Psoas muscle (tissue), 8 donors: ENCODE data around the gene CLDN25. TPM values are rescaled to one million over a fixed set of nuclear protein-coding genes. Genes with fewer than 3 reads are reported as not detected.
"Not testable (repeated sequence)": the region's sequence is repeated elsewhere in the genome, so short reads cannot be mapped to it uniquely, and the experiment has no call there.

Experiments used
- ATAC-seq, 4 donors: fragments of 200-7000 bp; cut with Tn5 transposase; one replicate each; pipeline ENCODE4 v1.9.1; 2020; ENCODE audit warnings: moderate library complexity in 3 of 4, mild to moderate bottlenecking in 2 of 4
- DNase-seq, 2 donors: peaks; one replicate each; pipeline ENCODE4 v3.0.0-alpha.2; 2020
- H3K27ac ChIP-seq: fragments of 200-600 bp; one replicate; pipeline ENCODE4 v1.8.0; 2022
- H3K27me3 ChIP-seq, 3 donors: fragments of 200-600 bp in 1 of 3; one replicate each; pipeline versions ENCODE4 v1.6.1 to v1.8.0; 2013 to 2022; ENCODE audit warnings: low read length in 2 of 3, mild to moderate bottlenecking in 2 of 3, moderate library complexity in 1 of 3; ENCODE audit not compliant: insufficient read depth in 3 of 3
- H3K36me3 ChIP-seq, 2 donors: fragments of 200-600 bp in 1 of 2; one replicate each; pipeline versions ENCODE4 v1.6.1 to v1.8.0; 2013 to 2022; ENCODE audit warnings: low read depth in 1 of 2, mild to moderate bottlenecking in 1 of 2, moderate library complexity in 1 of 2; ENCODE audit not compliant: insufficient read depth in 1 of 2
- H3K4me1 ChIP-seq: fragments of 200-600 bp; one replicate; pipeline ENCODE4 v1.8.0; 2022
- H3K4me3 ChIP-seq: fragments of 200-600 bp; one replicate; pipeline ENCODE4 v1.8.0; 2022; ENCODE audit warnings: mild to moderate bottlenecking
- H3K9me3 ChIP-seq: fragments of 200-600 bp; one replicate; pipeline ENCODE4 v1.8.0; 2022
- CTCF ChIP-seq: fragments of 200-600 bp; IDR thresholded peaks from one replicate; pipeline ENCODE4 v1.8.0; 2022; ENCODE audit warnings: antibody characterized with exemption
- WGBS, 3 donors: extraction: QIAGEN DNeasy Blood & Tissue Kit; methylation state at CpG; one replicate each; pipeline versions ENCODE4 v1.1.6 to v1.1.7; 2013; 5-methylcytosine and 5-hydroxymethylcytosine counted together
- intact Hi-C, 2 donors: fragments of 100-400 bp; cut with DNase I; formaldehyde crosslinking; loops; one replicate each; pipeline versions ENCODE4 v1.11.0 to v1.14.2; 2022
- polyA plus RNA-seq, 3 donors: library from polyadenylated mRNA; stranded (reverse); fragments of 200-250 nt; gene quantifications; one replicate each; pipeline ENCODE4 v1.2.3, GENCODE V29; 2013
- total RNA-seq, 4 donors: library from RNA; stranded (reverse); fragmentation: NEBNext Ultra II Directional in 2 of 4; extraction: Animal tissue kit (Norgen Biotek cat#: 25700) in 2 of 4; gene quantifications; one replicate each; pipeline versions ENCODE4 v1.2.1 to v1.2.4, GENCODE V29; 2021 to 2023
- donor health status: healthy with polysubstance abuse.
- donor health status: DM: no; HTN: no; CAD: no; lungs with moderate emphysema.
- donor health status: Bipolar disorder and iron deficiency.
- donor health status: healthy.
- donor health status: DM: yes; HTN: yes; CAD: no.
- donor health status: DM: no; HTN: no; CAD: no.
- donor health status: DM: no; HTN: no; CAD: no.
- donor health status: DM: yes; HTN: yes; CAD: no.

The CLDN25 gene
- total and polyA plus RNA-seq, 7 donors, result not detected

- Histone ChIP-seq H3K9me3 (no peaks in the 10 kb centered on the region), H3K4me1 (peaks cover 10% of the 10 kb centered on the region), H3K27ac (no peak overlapping the region), H3K4me3 (no peak overlapping the region), H3K36me3 (no peaks in the 10 kb centered on the region), H3K27me3 (no peaks in the 10 kb centered on the region)
- TF ChIP-seq CTCF, result no peak
- 74 to 81% (median 80%) methylated on average over 5 of the region's 5 CpGs for WGBS, 3 donors
- DNase-seq, result no peak
- no peak for ATAC-seq
- intact Hi-C loops, result no loop called here
Measured at GRCh38 chr11:113781682-113782081, 2.1 kb downstream of the CLDN25 start.

- 89 to 94% (median 90%) methylated on average over 1 of the region's 1 CpG for WGBS, 3 donors
- peaks cover 10% of the 10 kb centered on the region for H3K4me1 ChIP-seq
- no peak for TF ChIP-seq CTCF
Measured at GRCh38 chr11:113782134-113782533, 2.5 kb downstream of the CLDN25 start.

GRCh38 chr11:113789016-113789415 is 9.4 kb downstream of the CLDN25 start:
- H3K9me3 ChIP-seq, H3K36me3 ChIP-seq, H3K27me3 ChIP-seq, H3K4me1 ChIP-seq, ATAC-seq, H3K4me3 ChIP-seq, intact Hi-C loops, DNase-seq, H3K27ac ChIP-seq: not testable (repeated sequence)
- WGBS, 3 donors, result 83 to 86% (median 85%) methylated on average over 22 of the region's 22 CpGs

More at GRCh38 chr11:113782134-113782533, 2.5 kb downstream of the CLDN25 start:
- intact Hi-C loops, result no loop called here
- ATAC-seq (no peak), DNase-seq (no peak)
- no peaks in the 10 kb centered on the region for H3K9me3 ChIP-seq
- H3K27ac ChIP-seq, result no peak overlapping the region
- no peak overlapping the region for H3K4me3 ChIP-seq
- H3K27me3 ChIP-seq, result no peaks in the 10 kb centered on the region
- H3K36me3 ChIP-seq, result no peaks in the 10 kb centered on the region

- Histone ChIP-seq H3K36me3 (no peaks in the 10 kb centered on the region), H3K9me3 (no peaks in the 10 kb centered on the region), H3K4me1 (no peaks in the 10 kb centered on the region), H3K27ac (no peak overlapping the region), H3K4me3 (no peak overlapping the region), H3K27me3 (no peaks in the 10 kb centered on the region)
- no peak for TF ChIP-seq CTCF
- WGBS, 3 donors, result 80 to 89% (median 87%) methylated on average over 34 to 35 of the region's 35 CpGs
- DNase-seq, result no peak
- no peak for ATAC-seq
- intact Hi-C loops, result loop anchor here (10.0 kb wide), 2 partner anchors 475 to 485 kb away; partner anchors contain the start of gene TTC12 (in 1 of the 2)
Measured at GRCh38 chr11:113789675-113790320, 10.2 kb downstream of the CLDN25 start.

- 40 to 67% (median 41%) methylated on average over 3 of the region's 3 CpGs for WGBS, 3 donors
- Histone ChIP-seq H3K36me3 (peaks cover 6 to 47% of the 10 kb centered on the region in 2 donors), H3K27ac (peak overlapping the region; percentile 65), H3K27me3 (no peaks in the 10 kb centered on the region), H3K4me1 (no peaks in the 10 kb centered on the region), H3K9me3 (no peaks in the 10 kb centered on the region), H3K4me3 (no peak overlapping the region)
- intact Hi-C loops, result loop anchor here (5.0 to 10.0 kb wide), 3 partner anchors 36 to 492 kb away; partner anchors contain the start of gene TTC12 (in 1 of the 2)
- TF ChIP-seq CTCF, result peak; percentile 74
- ATAC-seq (peak; percentile 87 to 97 (median 94)), DNase-seq (no peak)
Measured at GRCh38 chr11:113796663-113797259, 17.2 kb downstream of the CLDN25 start.
